Endothelial cell of umbilical vein (primary cell): Measurements from ENCODE around the gene CD300LF. TPM values are rescaled to one million over a fixed set of nuclear protein-coding genes. Genes with fewer than 3 reads are reported as not detected.

ENCODE experiments used
- BruUV-seq: library from RNA; stranded (reverse); fragments of 400-500 nt; replicated peaks from 2 replicates; lab custom pipeline; 2021; lab: Mats Ljungman, UMichigan
- CTCF ChIA-PET: fragments of 300-600, 350-600 bp; sonication (Branson Sonifier 250); formaldehyde crosslinking; loops from one replicate; lab custom pipeline; 2021; ENCODE audit warnings: antibody characterized with exemption, inconsistent platforms; lab: Charles Lee
- POLR2A ChIA-PET: fragments of 300-600, 350-600 bp; sonication (Branson Sonifier 250); formaldehyde crosslinking; loops from one replicate; lab custom pipeline; 2021; ENCODE audit warnings: antibody characterized with exemption, inconsistent platforms; lab: Charles Lee
- DNase-seq: peaks from one replicate; pipeline ENCODE4 v3.0.0-alpha.2; 2011; ENCODE audit warnings: low read depth, low spot score
- FAIRE-seq: peaks from 2 replicates; lab custom pipeline; 2011; peaks lifted over from hg19 to GRCh38; lab: Jason Lieb, UNC
- H2AFZ ChIP-seq: 2 replicates; pipeline ENCODE4 v1.6.0; 2012; ENCODE audit warnings: low read depth, low read length, control low read depth, inconsistent platforms
- H3K27ac ChIP-seq: 2 replicates; pipeline ENCODE4 v1.5.1; 2011; ENCODE audit warnings: low read depth, mild to moderate bottlenecking, control low read depth, low read length, moderate library complexity; ENCODE audit not compliant: insufficient read depth
- H3K27me3 ChIP-seq, 2 experiments: 2 replicates each; pipeline versions ENCODE4 v1.6.0 to v1.6.1; 2011; ENCODE audit warnings: low read length in 2 of 2, mixed read lengths in 1 of 2; ENCODE audit not compliant: control insufficient read depth in 2 of 2, insufficient read depth in 2 of 2
- H3K36me3 ChIP-seq, 2 experiments: 2 replicates in 1 of 2; 3 replicates in 1 of 2; pipeline ENCODE4 v1.5.1; 2011; ENCODE audit warnings: low read length in 2 of 2, mild to moderate bottlenecking in 1 of 2, moderate library complexity in 1 of 2; ENCODE audit not compliant: control insufficient read depth in 2 of 2, insufficient read depth in 2 of 2; ENCODE audit errors: extremely low read depth in 1 of 2
- H3K4me1 ChIP-seq: 3 replicates; pipeline ENCODE4 v1.5.1; 2011; ENCODE audit warnings: mild to moderate bottlenecking, low read length; ENCODE audit not compliant: control insufficient read depth, insufficient read depth; ENCODE audit errors: extremely low read depth
- H3K4me2 ChIP-seq: 2 replicates; pipeline ENCODE4 v1.6.1; 2011; ENCODE audit warnings: low read length, control low read depth, mixed read lengths; ENCODE audit not compliant: insufficient read depth
- H3K4me3 ChIP-seq, 3 experiments: fragments of 200-600 bp in 1 of 3; sonication (generic), shearing (Covaris generic) in 1 of 3; replicated peaks in 1 of 3; 2 replicates each; pipeline ENCODE4 v1.5.1; 2011 to 2016; ENCODE audit warnings: control low read depth in 3 of 3, low read length in 3 of 3, mild to moderate bottlenecking in 2 of 3, inconsistent platforms in 1 of 3, low read depth in 1 of 3, moderate library complexity in 1 of 3; ENCODE audit not compliant: insufficient read depth in 1 of 3
- H3K79me2 ChIP-seq: 2 replicates; pipeline ENCODE4 v1.6.0; 2012; ENCODE audit warnings: low read length, inconsistent platforms; ENCODE audit not compliant: control insufficient read depth, insufficient read depth
- H3K9ac ChIP-seq: replicated peaks from 2 replicates; pipeline ENCODE3; 2011; ENCODE audit warnings: low read length, control low read depth; ENCODE audit not compliant: insufficient read depth; ENCODE audit errors: extremely low read depth
- H3K9me1 ChIP-seq: replicated peaks from 3 replicates; pipeline ENCODE4 v1.6.0; 2011; ENCODE audit warnings: mild to moderate bottlenecking, low read length; ENCODE audit not compliant: control insufficient read depth, insufficient read depth; ENCODE audit errors: extremely low read depth
- H3K9me3 ChIP-seq: replicated peaks from 2 replicates; pipeline ENCODE4 v1.5.1; 2012; ENCODE audit warnings: low read length, inconsistent platforms; ENCODE audit not compliant: control insufficient read depth, insufficient read depth
- H4K20me1 ChIP-seq: replicated peaks from 2 replicates; pipeline ENCODE3; 2011; ENCODE audit warnings: mild to moderate bottlenecking, low read length; ENCODE audit not compliant: control insufficient read depth, insufficient read depth; ENCODE audit errors: extremely low read depth
- EZH2 ChIP-seq: IDR thresholded peaks from 2 replicates; pipeline ENCODE4 v1.6.1; 2012; ENCODE audit warnings: borderline replicate concordance, low read depth, mild to moderate bottlenecking, moderate library complexity, low read length, inconsistent platforms; ENCODE audit not compliant: severe bottlenecking
- FOS ChIP-seq: IDR thresholded peaks from 2 replicates; pipeline ENCODE4 v1.6.1; 2011; ENCODE audit warnings: mild to moderate bottlenecking, low read length, moderate library complexity, borderline replicate concordance; ENCODE audit not compliant: insufficient read depth
- GATA2 ChIP-seq: IDR thresholded peaks from 2 replicates; pipeline ENCODE4 v1.7.0; 2011; ENCODE audit warnings: low read depth, mild to moderate bottlenecking, moderate library complexity, mixed read lengths, low read length; ENCODE audit not compliant: insufficient read length, insufficient read depth
- JUN ChIP-seq: IDR thresholded peaks from 2 replicates; pipeline ENCODE4 v1.6.1; 2011; ENCODE audit warnings: borderline replicate concordance, low read depth; ENCODE audit not compliant: insufficient read length, insufficient read depth
- MYC ChIP-seq: IDR thresholded peaks from one replicate; pipeline ENCODE4 v1.6.1; 2011; ENCODE audit warnings: mild to moderate bottlenecking, low read depth, low read length
- POLR2A ChIP-seq: IDR thresholded peaks from 2 replicates; pipeline ENCODE4 v1.6.1; 2012; ENCODE audit warnings: low read depth, mild to moderate bottlenecking, control low read depth, low read length
- POLR2AphosphoS5 ChIP-seq: IDR thresholded peaks from 2 replicates; pipeline ENCODE4 v1.6.1; 2012; ENCODE audit warnings: low read depth, mild to moderate bottlenecking, control low read depth, low read length, moderate library complexity; ENCODE audit not compliant: insufficient read depth
- dilution Hi-C: fragments of 300-500 bp; cut with MboI; formaldehyde crosslinking; loops from one replicate; pipeline ENCODE4 v1.15.0; 2019; ENCODE audit warnings: low sequenced_read_pairs; ENCODE audit not compliant: extremely low pct_ligation_motif_present
- intact Hi-C: fragments of 100-400 bp; cut with micrococcal nuclease; formaldehyde crosslinking; loops from one replicate; pipeline ENCODE4 v1.10.0; 2022
- polyA plus RNA-seq, 4 experiments: library from polyadenylated mRNA; depleted of rRNA in 3 of 4; stranded (reverse) in 3 of 4; unstranded in 1 of 4; fragments of >200 nt; gene quantifications; 2 replicates each; pipeline versions ENCODE4 v1.2.1 to v1.2.3, GENCODE V29; 2011 to 2012; ENCODE audit warnings: missing spikeins in 1 of 4
- total RNA-seq: library from RNA; stranded (reverse); gene quantifications from 2 replicates; pipeline ENCODE4 v1.2.3, GENCODE V29; 2021
- TF ChIP-seq, protein P1 (sequence below), 2 donors: IDR thresholded peaks; 1 replicate in 1 of 2; 2 replicates in 1 of 2; pipeline ENCODE4 v1.5.1; 2011; ENCODE audit warnings: low read length in 2 of 2, mild to moderate bottlenecking in 2 of 2, moderate library complexity in 2 of 2, control low read depth in 1 of 2, inconsistent platforms in 1 of 2, low read depth in 1 of 2; ENCODE audit not compliant: insufficient read depth in 1 of 2; ENCODE audit errors: extremely low read depth in 1 of 2
- TF ChIP-seq, protein P2 (sequence below): IDR thresholded peaks from 2 replicates; pipeline ENCODE4 v1.6.1; 2011; ENCODE audit not compliant: insufficient read depth, insufficient read length

Gene CD300LF
- total and polyA plus RNA-seq, 2 donors (not counting 3 experiments of a cell fraction or from before 2014, with no cell fraction given): not detected

DNA sequence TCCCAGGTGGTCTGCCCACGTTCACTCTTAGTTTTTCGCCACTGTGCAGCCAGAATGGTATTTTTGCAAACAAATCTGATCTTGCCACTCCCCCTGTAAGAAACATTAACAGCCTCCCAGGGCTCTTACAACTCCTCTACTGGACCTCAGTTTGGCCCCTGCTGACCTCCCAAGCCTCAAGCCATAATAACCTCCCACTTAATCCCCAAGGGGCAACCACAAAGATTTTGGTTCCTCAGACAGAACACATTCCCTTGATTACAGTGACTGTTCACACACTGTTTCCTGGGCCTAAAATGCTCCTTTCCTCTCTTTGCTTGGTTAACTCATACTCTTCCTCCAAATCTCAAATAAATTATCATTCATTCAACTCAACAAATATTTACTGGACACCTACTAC lies 67.7 kb downstream of the CD300LF start:
- CTCF ChIA-PET: no interaction called here

DNA sequence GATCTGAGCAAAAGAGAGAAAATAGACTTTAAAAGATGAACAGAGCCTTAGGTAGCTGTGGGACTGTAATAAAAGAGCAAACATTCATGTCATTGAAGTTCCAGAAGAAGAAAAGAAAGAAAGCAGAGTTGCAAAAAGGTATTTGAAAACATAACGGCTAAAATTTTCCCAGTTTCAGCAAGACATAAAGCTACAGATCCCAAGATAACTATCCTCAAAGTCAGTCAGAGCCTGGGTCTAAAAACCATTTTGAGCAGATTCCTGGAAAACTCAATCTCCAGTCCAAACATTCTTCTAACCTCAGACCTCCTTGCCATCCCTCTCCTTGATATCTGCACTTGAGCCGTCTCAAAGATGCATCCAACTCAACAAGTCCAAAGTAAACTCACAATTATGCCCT lies 68.3 kb downstream of the CD300LF start:
- POLR2A ChIA-PET: no interaction called here
- CTCF ChIA-PET: no interaction called here
- H3K36me3 ChIP-seq: no peaks in the 10 kb centered on the region

More for the DNA sequence above, 67.7 kb downstream of the CD300LF start:
- BruUV-seq: no TSS peak
- POLR2A ChIA-PET: no interaction called here
- DNase-seq (no peak), FAIRE-seq (no peak)
- intact Hi-C loops: no loop called here
- no peaks in the 10 kb centered on the region for H3K9me3 ChIP-seq
- TF ChIP-seq JUN (no peak), FOS (no peak), EZH2 (no peak), POLR2AphosphoS5 (no peak), POLR2A (no peak), GATA2 (no peak)
- TF ChIP-seq, protein P1, sequence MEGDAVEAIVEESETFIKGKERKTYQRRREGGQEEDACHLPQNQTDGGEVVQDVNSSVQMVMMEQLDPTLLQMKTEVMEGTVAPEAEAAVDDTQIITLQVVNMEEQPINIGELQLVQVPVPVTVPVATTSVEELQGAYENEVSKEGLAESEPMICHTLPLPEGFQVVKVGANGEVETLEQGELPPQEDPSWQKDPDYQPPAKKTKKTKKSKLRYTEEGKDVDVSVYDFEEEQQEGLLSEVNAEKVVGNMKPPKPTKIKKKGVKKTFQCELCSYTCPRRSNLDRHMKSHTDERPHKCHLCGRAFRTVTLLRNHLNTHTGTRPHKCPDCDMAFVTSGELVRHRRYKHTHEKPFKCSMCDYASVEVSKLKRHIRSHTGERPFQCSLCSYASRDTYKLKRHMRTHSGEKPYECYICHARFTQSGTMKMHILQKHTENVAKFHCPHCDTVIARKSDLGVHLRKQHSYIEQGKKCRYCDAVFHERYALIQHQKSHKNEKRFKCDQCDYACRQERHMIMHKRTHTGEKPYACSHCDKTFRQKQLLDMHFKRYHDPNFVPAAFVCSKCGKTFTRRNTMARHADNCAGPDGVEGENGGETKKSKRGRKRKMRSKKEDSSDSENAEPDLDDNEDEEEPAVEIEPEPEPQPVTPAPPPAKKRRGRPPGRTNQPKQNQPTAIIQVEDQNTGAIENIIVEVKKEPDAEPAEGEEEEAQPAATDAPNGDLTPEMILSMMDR (IDR thresholded peaks at IDR 0.05; ENCODE audit: extremely low read depth in 1 of 2, insufficient read depth in 1 of 2, low read depth in 1 of 2, low read length in 2 of 2): no peak
- no peak overlapping the region for H3K4me3 ChIP-seq
- H3K9ac ChIP-seq: no peak overlapping the region
- H4K20me1 ChIP-seq: no peaks in the 10 kb centered on the region
- no peaks in the 10 kb centered on the region for H3K36me3 ChIP-seq
- no peaks in the 10 kb centered on the region for H3K4me1 ChIP-seq
- dilution Hi-C loops: no loop called here
- H3K27ac ChIP-seq: no peak overlapping the region
- H3K9me1 ChIP-seq: no peaks in the 10 kb centered on the region
- H3K79me2 ChIP-seq: no peaks in the 10 kb centered on the region
- H2AFZ ChIP-seq: no peak overlapping the region
- no peaks in the 10 kb centered on the region for H3K27me3 ChIP-seq
- H3K4me2 ChIP-seq: no peak overlapping the region

More for the DNA sequence above, 68.3 kb downstream of the CD300LF start:
- H3K27me3 ChIP-seq: no peaks in the 10 kb centered on the region
- H3K9me3 ChIP-seq: no peaks in the 10 kb centered on the region
- DNase-seq (no peak), FAIRE-seq (no peak)
- H3K27ac ChIP-seq: no peak overlapping the region
- no peaks in the 10 kb centered on the region for H3K9me1 ChIP-seq
- intact Hi-C loops: no loop called here
- no peaks in the 10 kb centered on the region for H4K20me1 ChIP-seq
- H3K4me2 ChIP-seq: no peak overlapping the region
- H3K4me1 ChIP-seq: no peaks in the 10 kb centered on the region
- no peaks in the 10 kb centered on the region for H3K79me2 ChIP-seq
- no peak overlapping the region for H2AFZ ChIP-seq
- TF ChIP-seq GATA2 (no peak), FOS (no peak), POLR2AphosphoS5 (no peak), MYC (no peak), JUN (no peak), POLR2A (no peak), EZH2 (no peak)
- TF ChIP-seq, protein P2, sequence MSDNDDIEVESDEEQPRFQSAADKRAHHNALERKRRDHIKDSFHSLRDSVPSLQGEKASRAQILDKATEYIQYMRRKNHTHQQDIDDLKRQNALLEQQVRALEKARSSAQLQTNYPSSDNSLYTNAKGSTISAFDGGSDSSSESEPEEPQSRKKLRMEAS: no peak
- TF ChIP-seq, protein P1 (IDR thresholded peaks at IDR 0.05; ENCODE audit: extremely low read depth in 1 of 2, insufficient read depth in 1 of 2, low read depth in 1 of 2, low read length in 2 of 2): no peak
- no peak overlapping the region for H3K4me3 ChIP-seq
- dilution Hi-C loops: no loop called here
- H3K9ac ChIP-seq: no peak overlapping the region
- no TSS peak for BruUV-seq
